Activated T-cell treated with anti-CD3 and anti-CD28 coated beads, Interleukin-2, amount 50 U/mL, for 72 hours (primary cell): ENCODE results near the gene ATP6V1G2. TPM values are rescaled to one million over a fixed set of nuclear protein-coding genes. Genes with fewer than 3 reads are reported as not detected.
"Not testable (repeated sequence)": the region's sequence is repeated elsewhere in the genome, so short reads cannot be mapped to it uniquely, and the experiment has no call there.

Experiments used
- ATAC-seq, 2 donors: fragments of 150-1000 bp; cut with Tn5 transposase; replicated peaks in 1 of 2; 2 replicates each; pipeline ENCODE4 v1.10.0; 2021; ENCODE audit warnings: moderate library complexity in 2 of 2, mild to moderate bottlenecking in 1 of 2
- DNase-seq, 2 donors: peaks; one replicate each; pipeline ENCODE4 v3.0.0; 2021 to 2022; ENCODE audit warnings: mixed read lengths in 1 of 2
- H3K27ac Mint-ChIP-seq: one replicate; pipeline ENCODE4 v1.8.0; 2022; ENCODE audit warnings: mild to moderate bottlenecking, moderate library complexity, mixed read lengths
- H3K27me3 Mint-ChIP-seq: one replicate; pipeline ENCODE4 v1.8.0; 2022; ENCODE audit warnings: low read depth, mixed read lengths
- H3K36me3 Mint-ChIP-seq, 2 donors: one replicate each; pipeline ENCODE4 v1.8.0; 2022; ENCODE audit warnings: mixed read lengths in 2 of 2, mild to moderate bottlenecking in 1 of 2; ENCODE audit not compliant: insufficient read depth in 2 of 2
- H3K4me1 Mint-ChIP-seq: one replicate; pipeline ENCODE4 v1.8.0; 2022; ENCODE audit warnings: low read depth, mixed read lengths
- H3K4me3 Mint-ChIP-seq, 2 donors: one replicate each; pipeline ENCODE4 v1.8.0; 2022; ENCODE audit warnings: mild to moderate bottlenecking in 2 of 2, mixed read lengths in 2 of 2, moderate library complexity in 2 of 2
- H3K9me3 Mint-ChIP-seq, 2 donors: one replicate each; pipeline ENCODE4 v1.8.0; 2022; ENCODE audit warnings: mixed read lengths in 2 of 2
- total RNA-seq, 2 donors: library from RNA; stranded (reverse); gene quantifications; one replicate each; pipeline ENCODE4 v1.2.3, GENCODE V29; 2022

The ATP6V1G2 gene
- total RNA-seq = 1 to 10 TPM; 4.1 to 5.6 TPM

GRCh38 chr6:31546339-31546957, at the start of gene ATP6V1G2:
TSS of gene ATP6V1G2 (minus strand) at chr6:31546608. CDS start at chr6:31546559, 49 bp downstream.
- H3K4me1 Mint-ChIP-seq = peaks cover 57% of the 10 kb centered on the region
- H3K4me3 Mint-ChIP-seq = peak within 1 kb of the TSS; percentile 92 to 98
- H3K27me3 Mint-ChIP-seq = no peaks in the 10 kb centered on the region

GRCh38 chr6:31592396-31592771, 46.0 kb upstream of the ATP6V1G2 start:
- H3K4me1 Mint-ChIP-seq = peaks cover 57% of the 10 kb centered on the region
- ATAC-seq = peak in 1 of 2 donors; percentile 15

More at GRCh38 chr6:31546339-31546957, at the start of gene ATP6V1G2:
- Mint-ChIP-seq H3K9me3 (no peaks in the 10 kb centered on the region), H3K36me3 (peaks cover 5 to 15% of the 10 kb centered on the region in 2 donors), H3K27ac (peak within 1 kb of the TSS; percentile 88)
- DNase-seq (peak; percentile 92 to 93), ATAC-seq (peak; percentile 74 to 75)

GRCh38 chr6:31590691-31591090, 44.3 kb upstream of the ATP6V1G2 start:
- H3K27me3 Mint-ChIP-seq, H3K36me3 Mint-ChIP-seq, ATAC-seq, DNase-seq, H3K27ac Mint-ChIP-seq, H3K9me3 Mint-ChIP-seq, H3K4me3 Mint-ChIP-seq: not testable (repeated sequence)
- H3K4me1 Mint-ChIP-seq = peaks cover 63% of the 10 kb centered on the region

More at GRCh38 chr6:31592396-31592771, 46.0 kb upstream of the ATP6V1G2 start:
- peak overlapping the region; percentile 3 for H3K27ac Mint-ChIP-seq
- H3K36me3 Mint-ChIP-seq = peaks cover 0 to 4% of the 10 kb centered on the region in 2 donors
- no peak for DNase-seq
- no peaks in the 10 kb centered on the region for H3K9me3 Mint-ChIP-seq
- no peaks in the 10 kb centered on the region for H3K27me3 Mint-ChIP-seq
- peak overlapping the region; percentile 36 to 67 for H3K4me3 Mint-ChIP-seq

- H3K27ac Mint-ChIP-seq = peak overlapping the region; percentile 4
- DNase-seq (no peak), ATAC-seq (no peak)
- H3K27me3 Mint-ChIP-seq = no peaks in the 10 kb centered on the region
- no peaks in the 10 kb centered on the region for H3K36me3 Mint-ChIP-seq
- peaks cover 74% of the 10 kb centered on the region for H3K4me1 Mint-ChIP-seq
- no peaks in the 10 kb centered on the region for H3K9me3 Mint-ChIP-seq
- H3K4me3 Mint-ChIP-seq = no peak overlapping the region
Measured at GRCh38 chr6:31588871-31589650, 42.7 kb upstream of the ATP6V1G2 start.

- Mint-ChIP-seq H3K27ac (peak overlapping the region; percentile 75), H3K36me3 (no peaks in the 10 kb centered on the region), H3K9me3 (no peaks in the 10 kb centered on the region), H3K27me3 (no peaks in the 10 kb centered on the region), H3K4me1 (peaks cover 73% of the 10 kb centered on the region), H3K4me3 (peak overlapping the region; percentile 78 to 83)
- DNase-seq = no peak
- ATAC-seq = peak; percentile 9 to 10
Measured at GRCh38 chr6:31587791-31588777, 41.7 kb upstream of the ATP6V1G2 start.

- DNase-seq (peak in 1 of 2 donors; percentile 31), ATAC-seq (peak; percentile 30 to 34)
- Mint-ChIP-seq H3K36me3 (peaks cover 2 to 5% of the 10 kb centered on the region in 2 donors), H3K4me3 (peak overlapping the region; percentile 80 to 83), H3K27ac (peak overlapping the region; percentile 95), H3K4me1 (peaks cover 74% of the 10 kb centered on the region), H3K27me3 (no peaks in the 10 kb centered on the region), H3K9me3 (no peaks in the 10 kb centered on the region)
Measured at GRCh38 chr6:31586599-31587281, 40.3 kb upstream of the ATP6V1G2 start.

- ATAC-seq (peak in 1 of 2 donors; percentile 5), DNase-seq (no peak)
- Mint-ChIP-seq H3K4me3 (peak within 1 kb of the TSS; percentile 80 to 83), H3K4me1 (peaks cover 81% of the 10 kb centered on the region), H3K9me3 (no peaks in the 10 kb centered on the region), H3K27ac (peak within 1 kb of the TSS; percentile 95), H3K27me3 (no peaks in the 10 kb centered on the region), H3K36me3 (peaks cover 7 to 8% of the 10 kb centered on the region in 2 donors)
Measured at GRCh38 chr6:31586008-31586407, 39.6 kb upstream of the ATP6V1G2 start, which contains the start of gene LST1. TSS of gene LST1 (plus strand) at chr6:31586277. CDS start at chr6:31587300, 1,023 bp downstream.

GRCh38 chr6:31585491-31585890, 39.1 kb upstream of the ATP6V1G2 start:
- H3K36me3 Mint-ChIP-seq = peaks cover 8 to 9% of the 10 kb centered on the region in 2 donors
- peak overlapping the region; percentile 80 to 83 for H3K4me3 Mint-ChIP-seq
- H3K4me1 Mint-ChIP-seq = peaks cover 84% of the 10 kb centered on the region
- no peaks in the 10 kb centered on the region for H3K9me3 Mint-ChIP-seq
- H3K27me3 Mint-ChIP-seq = no peaks in the 10 kb centered on the region
- ATAC-seq (peak; percentile 28 to 31), DNase-seq (peak; percentile 57)
- peak overlapping the region; percentile 88 for H3K27ac Mint-ChIP-seq

GRCh38 chr6:31582230-31582643, 35.8 kb upstream of the ATP6V1G2 start, which contains the start of gene LTB:
TSS of gene LTB (minus strand) at chr6:31582424. CDS start at chr6:31582417, 7 bp downstream.
- Mint-ChIP-seq H3K27ac (peak within 1 kb of the TSS; percentile 97), H3K9me3 (no peaks in the 10 kb centered on the region), H3K4me1 (peaks cover 94% of the 10 kb centered on the region), H3K27me3 (no peaks in the 10 kb centered on the region), H3K4me3 (peak within 1 kb of the TSS; percentile 91 to 100), H3K36me3 (peaks cover 8 to 9% of the 10 kb centered on the region in 2 donors)
- ATAC-seq (peak in 1 of 2 donors; percentile 5), DNase-seq (peak in 1 of 2 donors; percentile 41)

GRCh38 chr6:31581434-31582229, 35.2 kb upstream of the ATP6V1G2 start:
- Mint-ChIP-seq H3K36me3 (peaks cover 9 to 10% of the 10 kb centered on the region in 2 donors), H3K9me3 (no peaks in the 10 kb centered on the region)
- no peak for ATAC-seq

GRCh38 chr6:31580807-31581433, 34.5 kb upstream of the ATP6V1G2 start:
- ATAC-seq (peak; percentile 76 to 83), DNase-seq (peak; percentile 92 to 97)
- peaks cover 94% of the 10 kb centered on the region for H3K4me1 Mint-ChIP-seq
- H3K27ac Mint-ChIP-seq = peak overlapping the region; percentile 97
- no peaks in the 10 kb centered on the region for H3K27me3 Mint-ChIP-seq
- peaks cover 13 to 14% of the 10 kb centered on the region in 2 donors for H3K36me3 Mint-ChIP-seq
- peak overlapping the region; percentile 91 to 100 for H3K4me3 Mint-ChIP-seq
- no peaks in the 10 kb centered on the region for H3K9me3 Mint-ChIP-seq

More at GRCh38 chr6:31581434-31582229, 35.2 kb upstream of the ATP6V1G2 start:
- DNase-seq = no peak
- peak overlapping the region; percentile 97 for H3K27ac Mint-ChIP-seq
- peak overlapping the region; percentile 91 to 100 for H3K4me3 Mint-ChIP-seq
- peaks cover 94% of the 10 kb centered on the region for H3K4me1 Mint-ChIP-seq
- no peaks in the 10 kb centered on the region for H3K27me3 Mint-ChIP-seq
